Left ventricle myocardium inferior (tissue), 1 donor: ENCODE results near the gene KCNC2. TPM values are rescaled to one million over a fixed set of nuclear protein-coding genes. Genes with fewer than 3 reads are reported as not detected.

ENCODE experiments used
- DNase-seq: peaks from one replicate; pipeline ENCODE4 v3.0.0-alpha.2; 2020
- H3K27ac ChIP-seq: fragments of 200-600 bp; replicated peaks from 2 replicates; pipeline ENCODE4 v1.8.0; 2021
- H3K27me3 ChIP-seq: fragments of 200-600 bp; 2 replicates; pipeline ENCODE4 v1.8.0; 2021; ENCODE audit warnings: low read depth
- H3K36me3 ChIP-seq: fragments of 200-600 bp; 2 replicates; pipeline ENCODE4 v1.8.0; 2021
- H3K4me1 ChIP-seq: fragments of 200-600 bp; 2 replicates; pipeline ENCODE4 v1.8.0; 2021
- H3K4me3 ChIP-seq: fragments of 200-600 bp; 2 replicates; pipeline ENCODE4 v1.8.0; 2021; ENCODE audit warnings: mild to moderate bottlenecking, moderate library complexity
- H3K9me3 ChIP-seq: fragments of 200-600 bp; replicated peaks from 2 replicates; pipeline ENCODE4 v1.8.0; 2021
- intact Hi-C: fragments of 100-400 bp; cut with micrococcal nuclease; formaldehyde crosslinking; loops from one replicate; pipeline ENCODE4 v1.11.0; 2022
- total RNA-seq: library from RNA; stranded (reverse); fragmentation: NEBNext Ultra II Directional; extraction: Animal tissue kit (Norgen Biotek cat#: 25700); gene quantifications from one replicate; pipeline ENCODE4 v1.2.1, GENCODE V29; 2021
- TF ChIP-seq, protein P1 (sequence below): fragments of 200-600 bp; IDR thresholded peaks from 2 replicates; pipeline ENCODE4 v1.8.0; 2021; ENCODE audit warnings: antibody characterized with exemption, mild to moderate bottlenecking, borderline replicate concordance
- donor health status: DM: no; HTN: yes; CAD: no; lungs with severe emphysema.

The KCNC2 gene
- total RNA-seq, 1 donor from 2014 or later, result not detected

GRCh38 chr12:75161488-75161887 is 48.2 kb downstream of the KCNC2 start:
- no peaks in the 10 kb centered on the region for H3K4me1 ChIP-seq
- intact Hi-C loops, result no loop called here
- H3K27ac ChIP-seq, result no peak overlapping the region
- no peaks in the 10 kb centered on the region for H3K36me3 ChIP-seq
- TF ChIP-seq, protein P1, sequence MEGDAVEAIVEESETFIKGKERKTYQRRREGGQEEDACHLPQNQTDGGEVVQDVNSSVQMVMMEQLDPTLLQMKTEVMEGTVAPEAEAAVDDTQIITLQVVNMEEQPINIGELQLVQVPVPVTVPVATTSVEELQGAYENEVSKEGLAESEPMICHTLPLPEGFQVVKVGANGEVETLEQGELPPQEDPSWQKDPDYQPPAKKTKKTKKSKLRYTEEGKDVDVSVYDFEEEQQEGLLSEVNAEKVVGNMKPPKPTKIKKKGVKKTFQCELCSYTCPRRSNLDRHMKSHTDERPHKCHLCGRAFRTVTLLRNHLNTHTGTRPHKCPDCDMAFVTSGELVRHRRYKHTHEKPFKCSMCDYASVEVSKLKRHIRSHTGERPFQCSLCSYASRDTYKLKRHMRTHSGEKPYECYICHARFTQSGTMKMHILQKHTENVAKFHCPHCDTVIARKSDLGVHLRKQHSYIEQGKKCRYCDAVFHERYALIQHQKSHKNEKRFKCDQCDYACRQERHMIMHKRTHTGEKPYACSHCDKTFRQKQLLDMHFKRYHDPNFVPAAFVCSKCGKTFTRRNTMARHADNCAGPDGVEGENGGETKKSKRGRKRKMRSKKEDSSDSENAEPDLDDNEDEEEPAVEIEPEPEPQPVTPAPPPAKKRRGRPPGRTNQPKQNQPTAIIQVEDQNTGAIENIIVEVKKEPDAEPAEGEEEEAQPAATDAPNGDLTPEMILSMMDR, result no peak
- H3K27me3 ChIP-seq, result no peaks in the 10 kb centered on the region
- H3K4me3 ChIP-seq, result no peak overlapping the region
- no peaks in the 10 kb centered on the region for H3K9me3 ChIP-seq
- DNase-seq, result no peak

GRCh38 chr12:75157385-75157784 is 52.3 kb downstream of the KCNC2 start:
- TF ChIP-seq, protein P1, result no peak
- Histone ChIP-seq H3K4me3 (no peak overlapping the region), H3K27me3 (no peaks in the 10 kb centered on the region), H3K9me3 (no peaks in the 10 kb centered on the region), H3K27ac (no peak overlapping the region), H3K4me1 (no peaks in the 10 kb centered on the region), H3K36me3 (no peaks in the 10 kb centered on the region)
- DNase-seq, result no peak
- intact Hi-C loops, result no loop called here

- no peak for DNase-seq
- Histone ChIP-seq H3K27me3 (no peaks in the 10 kb centered on the region), H3K9me3 (no peaks in the 10 kb centered on the region), H3K4me1 (no peaks in the 10 kb centered on the region), H3K4me3 (no peak overlapping the region), H3K36me3 (no peaks in the 10 kb centered on the region), H3K27ac (no peak overlapping the region)
- TF ChIP-seq, protein P1, result no peak
- intact Hi-C loops, result no loop called here
Measured at GRCh38 chr12:75155962-75156361, 53.7 kb downstream of the KCNC2 start.

- TF ChIP-seq, protein P1, result no peak
- H3K4me1 ChIP-seq, result no peaks in the 10 kb centered on the region
- H3K27ac ChIP-seq, result no peak overlapping the region
- no peaks in the 10 kb centered on the region for H3K9me3 ChIP-seq
- DNase-seq, result no peak
- no peaks in the 10 kb centered on the region for H3K36me3 ChIP-seq
- H3K4me3 ChIP-seq, result no peak overlapping the region
- no peaks in the 10 kb centered on the region for H3K27me3 ChIP-seq
- intact Hi-C loops, result no loop called here
Measured at GRCh38 chr12:75154388-75154787, 55.3 kb downstream of the KCNC2 start.

- TF ChIP-seq, protein P1, result no peak
- no peak for DNase-seq
- H3K36me3 ChIP-seq, result no peaks in the 10 kb centered on the region
- intact Hi-C loops, result no loop called here
- H3K4me3 ChIP-seq, result no peak overlapping the region
- no peaks in the 10 kb centered on the region for H3K27me3 ChIP-seq
- H3K4me1 ChIP-seq, result no peaks in the 10 kb centered on the region
- no peak overlapping the region for H3K27ac ChIP-seq
- no peaks in the 10 kb centered on the region for H3K9me3 ChIP-seq
Measured at GRCh38 chr12:75139196-75139595, 70.4 kb downstream of the KCNC2 start.

- H3K27ac ChIP-seq, result no peak overlapping the region
- no peaks in the 10 kb centered on the region for H3K36me3 ChIP-seq
- no peak for DNase-seq
- no peaks in the 10 kb centered on the region for H3K27me3 ChIP-seq
- H3K4me1 ChIP-seq, result no peaks in the 10 kb centered on the region
- TF ChIP-seq, protein P1, result no peak
- intact Hi-C loops, result no loop called here
- H3K9me3 ChIP-seq, result no peaks in the 10 kb centered on the region
- H3K4me3 ChIP-seq, result no peak overlapping the region
Measured at GRCh38 chr12:75137896-75138295, 71.7 kb downstream of the KCNC2 start.
